Retinal pigment epithelial cell (primary cell): ENCODE data around the gene ZSCAN2.

ENCODE experiments used
- DNase-seq: peaks from one replicate; pipeline ENCODE4 v3.0.0-alpha.2; 2010; ENCODE audit warnings: low read depth
- H3K4me3 ChIP-seq: 2 replicates; pipeline ENCODE4 v1.5.1; 2011; ENCODE audit warnings: mild to moderate bottlenecking, low read length, control low read depth, moderate library complexity
- CTCF ChIP-seq: conservative IDR thresholded peaks from 2 replicates; pipeline ENCODE4 v1.5.1; 2011; ENCODE audit warnings: low read depth, low read length, control low read depth, inconsistent platforms

Gene ZSCAN2

GRCh38 chr15:84645997-84646396 lies 45.2 kb downstream of the ZSCAN2 start:
- no peak for DNase-seq
- no peak for TF ChIP-seq CTCF

GRCh38 chr15:84647726-84648125 lies 46.9 kb downstream of the ZSCAN2 start:
- no peak for TF ChIP-seq CTCF
- no peak overlapping the region for H3K4me3 ChIP-seq
- no peak for DNase-seq

More at GRCh38 chr15:84645997-84646396, 45.2 kb downstream of the ZSCAN2 start:
- H3K4me3 ChIP-seq = no peak overlapping the region

GRCh38 chr15:84648539-84648938 lies 47.7 kb downstream of the ZSCAN2 start:
- no peak for TF ChIP-seq CTCF
- H3K4me3 ChIP-seq = no peak overlapping the region
- no peak for DNase-seq

GRCh38 chr15:84649706-84650105 lies 48.9 kb downstream of the ZSCAN2 start:
- H3K4me3 ChIP-seq = no peak overlapping the region
- no peak for DNase-seq
- TF ChIP-seq CTCF = no peak

- TF ChIP-seq CTCF = no peak
- no peak for DNase-seq
- peak overlapping the region; percentile 94 for H3K4me3 ChIP-seq
Measured at GRCh38 chr15:84653584-84653909, 52.7 kb downstream of the ZSCAN2 start.

- H3K4me3 ChIP-seq = peak within 1 kb of the TSS; percentile 94
- TF ChIP-seq CTCF = no peak
- peak; percentile 78 for DNase-seq
Measured at GRCh38 chr15:84653910-84654688, 53.3 kb downstream of the ZSCAN2 start, which contains the start of gene WDR73. Gene WDR73, minus strand, starts transcription at chr15:84654283. Its CDS starts 9 bp downstream, at chr15:84654274.

- TF ChIP-seq CTCF = peak; percentile 83
- peak; percentile 58 for DNase-seq
Measured at GRCh38 chr15:84654689-84655453, 54.1 kb downstream of the ZSCAN2 start.

More at GRCh38 chr15:84654689-84655453, 54.1 kb downstream of the ZSCAN2 start:
- H3K4me3 ChIP-seq = peak overlapping the region; percentile 94
